Astrocyte (in vitro differentiated cells and primary cell): ENCODE results near the gene CLCA2.

Source experiments
- EZH2 ChIP-seq: IDR thresholded peaks from 2 replicates; pipeline ENCODE4 v1.6.1; 2012; ENCODE audit warnings: mild to moderate bottlenecking, low read length, inconsistent platforms; ENCODE audit not compliant: insufficient read depth
- TF ChIP-seq, protein P1 (sequence below): IDR thresholded peaks from 2 replicates; pipeline ENCODE4 v1.5.1; 2011; ENCODE audit warnings: low read depth, mild to moderate bottlenecking, inconsistent platforms, low read length, moderate library complexity; ENCODE audit not compliant: insufficient read depth

DNA sequence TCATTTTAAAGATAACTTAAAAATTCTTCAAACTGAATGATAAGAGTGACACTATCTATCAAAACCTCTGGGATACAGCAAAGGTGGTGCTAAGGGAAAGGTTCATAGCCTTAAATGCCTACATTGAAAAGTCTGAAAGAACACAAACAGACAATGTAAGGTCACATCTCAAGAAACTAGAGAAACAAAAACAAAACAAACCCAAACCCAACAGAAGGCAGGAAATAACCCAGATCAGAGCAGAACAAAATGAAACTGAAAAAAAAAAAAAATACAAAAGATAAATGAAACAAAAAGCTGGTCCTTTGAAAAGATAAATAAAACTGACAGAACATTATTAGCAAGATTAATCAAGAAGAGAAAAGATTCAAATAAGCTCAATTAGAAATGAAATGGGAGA, 34.7 kb upstream of the CLCA2 start:
- TF ChIP-seq, protein P1, sequence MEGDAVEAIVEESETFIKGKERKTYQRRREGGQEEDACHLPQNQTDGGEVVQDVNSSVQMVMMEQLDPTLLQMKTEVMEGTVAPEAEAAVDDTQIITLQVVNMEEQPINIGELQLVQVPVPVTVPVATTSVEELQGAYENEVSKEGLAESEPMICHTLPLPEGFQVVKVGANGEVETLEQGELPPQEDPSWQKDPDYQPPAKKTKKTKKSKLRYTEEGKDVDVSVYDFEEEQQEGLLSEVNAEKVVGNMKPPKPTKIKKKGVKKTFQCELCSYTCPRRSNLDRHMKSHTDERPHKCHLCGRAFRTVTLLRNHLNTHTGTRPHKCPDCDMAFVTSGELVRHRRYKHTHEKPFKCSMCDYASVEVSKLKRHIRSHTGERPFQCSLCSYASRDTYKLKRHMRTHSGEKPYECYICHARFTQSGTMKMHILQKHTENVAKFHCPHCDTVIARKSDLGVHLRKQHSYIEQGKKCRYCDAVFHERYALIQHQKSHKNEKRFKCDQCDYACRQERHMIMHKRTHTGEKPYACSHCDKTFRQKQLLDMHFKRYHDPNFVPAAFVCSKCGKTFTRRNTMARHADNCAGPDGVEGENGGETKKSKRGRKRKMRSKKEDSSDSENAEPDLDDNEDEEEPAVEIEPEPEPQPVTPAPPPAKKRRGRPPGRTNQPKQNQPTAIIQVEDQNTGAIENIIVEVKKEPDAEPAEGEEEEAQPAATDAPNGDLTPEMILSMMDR: no peak
- no peak for TF ChIP-seq EZH2
